Thyroid gland (tissue), 4 donors: ENCODE measurements around the gene KLHL8.

ENCODE experiments used
- CTCF ChIP-seq, 6 experiments: fragments of 200-600 bp in 3 of 6; fragments of 450-650 bp in 3 of 6; sonication (generic) in 3 of 6; IDR thresholded peaks; one replicate each; pipeline ENCODE4 v1.5.1; 2016 to 2019; ENCODE audit warnings: antibody characterized with exemption in 6 of 6, mild to moderate bottlenecking in 2 of 6, inconsistent platforms in 1 of 6, moderate library complexity in 1 of 6
- POLR2A ChIP-seq, 2 donors: fragments of 450-650 bp; IDR thresholded peaks; one replicate each; pipeline ENCODE4 v1.6.1; 2017; ENCODE audit warnings: antibody characterized with exemption in 2 of 2, mild to moderate bottlenecking in 2 of 2, moderate library complexity in 1 of 2

- TF ChIP-seq CTCF (IDR thresholded peaks at IDR 0.05) (no peak), POLR2A (IDR thresholded peaks at IDR 0.05) (no peak)
Observed at GRCh38 chr4:87232216-87232615, 11.8 kb upstream of the KLHL8 start.
